HS-5 (cell line): Measurements from ENCODE around the gene RNASE9.
"Not testable (repeated sequence)": the region's sequence is repeated elsewhere in the genome, so short reads cannot be mapped to it uniquely, and the experiment has no call there.

Experiments used
- DNase-seq: peaks from one replicate; pipeline ENCODE4 v3.0.0-alpha.2; 2012; ENCODE audit warnings: low read depth

The RNASE9 gene

DNA sequence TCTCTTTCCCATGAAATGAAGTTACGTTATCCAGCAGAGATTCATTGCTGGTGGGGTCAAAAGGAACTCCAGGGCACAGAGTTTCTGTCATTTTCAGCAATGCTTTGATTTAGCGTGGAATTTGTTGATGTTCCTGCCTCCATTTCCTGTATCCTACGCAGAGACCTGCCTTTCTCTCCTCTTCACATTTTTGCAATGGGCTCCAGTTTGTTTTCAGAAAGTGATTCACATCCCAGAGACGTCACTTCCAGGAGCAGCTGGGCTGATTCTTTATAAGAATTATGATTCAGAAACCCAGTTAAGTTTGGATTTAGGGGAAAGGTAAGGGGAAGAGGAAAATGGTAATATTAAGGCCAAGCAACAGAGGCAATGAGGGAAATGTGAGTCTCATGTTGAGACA, 43.9 kb downstream of the RNASE9 start:
- no peak for DNase-seq

DNA sequence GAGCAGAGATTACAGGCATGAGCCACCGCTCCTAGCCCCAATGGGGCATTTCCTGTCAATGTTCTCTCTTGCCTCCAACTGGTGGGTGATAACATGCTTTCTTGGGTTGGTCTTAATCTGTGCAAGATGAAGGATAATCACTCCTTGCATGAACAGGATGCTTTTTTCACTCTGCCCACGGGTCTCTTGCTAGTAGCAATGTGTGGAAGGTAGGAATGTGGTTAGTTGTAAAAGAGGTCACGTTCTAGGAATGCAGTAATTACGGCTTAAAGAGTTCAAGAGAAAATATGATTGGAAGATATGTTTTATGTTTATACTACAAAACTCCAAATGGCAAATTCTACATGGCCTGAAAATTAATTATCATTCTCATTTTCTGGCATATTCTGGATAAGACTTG, 45.0 kb downstream of the RNASE9 start:
- DNase-seq, result no peak

DNA sequence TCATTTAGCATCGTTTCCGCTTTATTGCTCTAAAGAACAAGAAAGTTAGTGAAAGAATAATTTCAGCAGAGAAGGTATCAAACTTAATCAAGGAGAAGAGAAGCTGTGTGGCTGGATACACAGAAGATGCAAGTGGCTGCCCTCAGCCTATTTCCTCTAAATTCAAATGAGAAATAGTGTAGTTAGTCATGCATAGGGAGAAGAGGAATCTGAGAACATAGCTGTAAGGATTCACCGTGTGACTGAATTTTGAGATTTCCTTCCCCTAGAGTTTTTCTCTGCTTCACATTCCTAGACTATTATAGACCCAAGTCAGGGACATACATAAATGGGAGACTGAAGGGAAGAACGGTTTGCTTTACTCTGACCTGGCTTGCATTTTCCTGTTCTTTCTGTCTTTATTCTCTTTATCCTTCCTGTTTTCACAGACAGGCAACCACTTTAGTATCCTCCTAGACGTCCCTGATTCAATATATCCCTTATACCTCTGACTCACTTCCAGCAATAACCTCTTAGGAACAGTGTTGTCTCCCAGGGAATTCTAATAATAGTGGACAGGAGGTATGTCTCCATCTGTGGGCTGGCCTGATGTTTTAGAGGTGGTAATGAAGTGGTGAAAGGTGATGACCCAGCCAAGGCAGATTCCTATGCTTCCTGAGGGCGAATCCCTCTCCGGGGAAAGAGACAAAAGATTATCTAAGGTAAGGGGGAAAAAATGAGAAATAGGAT, 48.5 kb downstream of the RNASE9 start:
- no peak for DNase-seq

- DNase-seq, result no peak
Observed at GRCh38 chr14:20508367-20508766, 52.5 kb downstream of the RNASE9 start.

DNA sequence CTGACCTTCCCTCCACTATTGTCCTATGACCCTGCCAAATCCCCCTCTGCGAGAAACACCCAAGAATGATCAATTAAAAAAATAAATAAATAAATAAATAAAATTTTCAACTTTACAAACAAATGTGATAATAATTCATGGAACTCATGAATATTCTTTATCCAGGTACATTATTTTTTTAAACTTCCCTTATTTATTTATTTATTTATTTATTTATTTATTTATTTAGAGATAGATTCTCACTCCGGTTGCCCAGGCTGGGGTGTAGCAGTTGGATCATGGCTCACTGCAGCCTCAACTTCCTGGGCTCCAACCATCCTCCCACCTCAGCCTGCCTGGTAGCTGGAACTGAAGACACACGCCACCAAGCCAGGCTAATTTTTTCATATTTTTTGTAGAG, 53.3 kb downstream of the RNASE9 start:
- not testable (repeated sequence) for DNase-seq

DNA sequence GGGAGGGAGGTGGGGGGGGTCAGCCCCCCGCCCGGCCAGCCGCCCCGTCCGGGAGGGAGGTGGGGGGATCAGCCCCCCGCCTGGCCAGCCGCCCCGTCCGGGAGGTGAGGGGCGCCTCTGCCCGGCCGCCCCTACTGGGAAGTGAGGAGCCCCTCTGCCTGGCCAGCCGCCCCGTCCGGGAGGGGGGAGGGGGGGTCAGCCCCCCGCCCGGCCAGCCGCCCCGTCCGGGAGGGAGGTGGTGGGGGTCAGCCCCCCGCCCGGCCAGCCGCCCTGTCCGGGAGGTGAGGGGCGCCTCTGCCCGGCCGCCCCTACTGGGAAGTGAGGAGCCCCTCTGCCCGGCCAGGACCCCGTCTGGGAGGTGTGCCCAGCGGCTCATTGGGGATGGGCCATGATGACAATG, 54.1 kb downstream of the RNASE9 start:
- DNase-seq, result not testable (repeated sequence)

DNA sequence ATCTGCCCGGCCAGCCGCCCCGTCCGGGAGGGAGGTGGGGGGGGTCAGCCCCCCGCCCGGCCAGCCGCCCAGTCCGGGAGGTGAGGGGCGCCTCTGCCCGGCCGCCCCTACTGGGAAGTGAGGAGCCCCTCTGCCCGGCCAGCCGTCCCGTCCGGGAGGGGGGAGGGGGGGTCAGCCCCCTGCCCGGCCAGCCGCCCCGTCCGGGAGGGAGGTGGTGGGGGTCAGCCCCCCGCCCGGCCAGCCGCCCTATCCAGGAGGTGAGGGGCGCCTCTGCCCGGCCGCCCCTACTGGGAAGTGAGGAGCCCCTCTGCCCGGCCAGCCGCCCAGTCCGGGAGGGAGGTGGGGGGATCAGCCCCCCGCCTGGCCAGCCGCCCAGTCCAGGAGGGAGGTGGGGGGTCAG, 54.6 kb downstream of the RNASE9 start:
- DNase-seq, result not testable (repeated sequence)
